GM10266 (cell line): ENCODE results near the gene COPG2.
"Not testable (repeated sequence)": the region's sequence is repeated elsewhere in the genome, so short reads cannot be mapped to it uniquely, and the experiment has no call there.

ENCODE experiments used
- DNase-seq: peaks from one replicate; pipeline ENCODE4 v3.0.0; 2012; ENCODE audit errors: extremely low spot score
- TF ChIP-seq, protein P1 (sequence below): IDR thresholded peaks from 2 replicates; pipeline ENCODE4 v1.5.1; 2012; ENCODE audit warnings: mild to moderate bottlenecking, low read depth; ENCODE audit not compliant: control insufficient read depth, insufficient read depth; ENCODE audit errors: missing control alignments

The COPG2 gene

DNA sequence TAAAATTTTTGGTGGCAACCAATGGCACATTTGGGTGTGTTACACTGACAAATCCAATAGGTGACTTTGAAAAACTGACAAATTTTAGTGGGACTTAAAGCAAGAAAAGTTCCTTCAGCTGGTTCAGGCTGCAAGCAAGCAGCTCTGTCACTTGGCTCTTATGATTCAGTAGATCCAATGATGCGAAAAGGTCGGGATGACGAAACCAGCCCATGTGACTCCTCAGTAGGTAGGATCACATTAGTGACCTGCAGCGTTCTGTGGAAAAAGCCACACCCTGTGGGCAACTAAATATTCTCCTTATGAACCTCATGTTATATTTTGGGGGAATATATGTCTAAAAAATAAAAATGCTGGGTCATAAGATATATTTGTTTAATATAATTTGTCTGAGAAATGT lies 31.1 kb upstream of the COPG2 start:
- TF ChIP-seq, protein P1, sequence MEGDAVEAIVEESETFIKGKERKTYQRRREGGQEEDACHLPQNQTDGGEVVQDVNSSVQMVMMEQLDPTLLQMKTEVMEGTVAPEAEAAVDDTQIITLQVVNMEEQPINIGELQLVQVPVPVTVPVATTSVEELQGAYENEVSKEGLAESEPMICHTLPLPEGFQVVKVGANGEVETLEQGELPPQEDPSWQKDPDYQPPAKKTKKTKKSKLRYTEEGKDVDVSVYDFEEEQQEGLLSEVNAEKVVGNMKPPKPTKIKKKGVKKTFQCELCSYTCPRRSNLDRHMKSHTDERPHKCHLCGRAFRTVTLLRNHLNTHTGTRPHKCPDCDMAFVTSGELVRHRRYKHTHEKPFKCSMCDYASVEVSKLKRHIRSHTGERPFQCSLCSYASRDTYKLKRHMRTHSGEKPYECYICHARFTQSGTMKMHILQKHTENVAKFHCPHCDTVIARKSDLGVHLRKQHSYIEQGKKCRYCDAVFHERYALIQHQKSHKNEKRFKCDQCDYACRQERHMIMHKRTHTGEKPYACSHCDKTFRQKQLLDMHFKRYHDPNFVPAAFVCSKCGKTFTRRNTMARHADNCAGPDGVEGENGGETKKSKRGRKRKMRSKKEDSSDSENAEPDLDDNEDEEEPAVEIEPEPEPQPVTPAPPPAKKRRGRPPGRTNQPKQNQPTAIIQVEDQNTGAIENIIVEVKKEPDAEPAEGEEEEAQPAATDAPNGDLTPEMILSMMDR = no peak
- no peak for DNase-seq

GRCh38 chr7:130697820-130698219 lies 29.3 kb upstream of the COPG2 start:
- TF ChIP-seq, protein P1 = no peak
- no peak for DNase-seq

DNA sequence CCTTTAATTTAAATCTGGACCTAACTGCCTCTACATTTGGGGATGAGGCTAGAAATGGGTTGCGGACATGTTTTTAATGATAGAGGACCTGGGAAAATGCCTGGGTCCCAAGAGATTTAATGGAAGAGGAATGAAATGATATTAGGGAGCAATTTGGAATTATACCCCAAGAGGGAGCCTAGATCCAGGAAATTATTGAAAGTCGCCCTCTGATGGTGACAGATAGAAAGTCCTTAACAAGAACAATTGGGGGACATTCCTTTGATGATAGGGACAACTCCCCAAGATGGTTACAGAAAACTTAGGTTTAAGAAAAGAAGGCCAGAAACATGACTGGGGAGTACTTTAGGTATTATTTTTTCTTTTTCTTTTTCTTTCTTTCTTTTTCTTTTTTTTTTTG lies 27.3 kb upstream of the COPG2 start:
- peak; percentile 38 for DNase-seq
- TF ChIP-seq, protein P1 = peak; percentile 57

DNA sequence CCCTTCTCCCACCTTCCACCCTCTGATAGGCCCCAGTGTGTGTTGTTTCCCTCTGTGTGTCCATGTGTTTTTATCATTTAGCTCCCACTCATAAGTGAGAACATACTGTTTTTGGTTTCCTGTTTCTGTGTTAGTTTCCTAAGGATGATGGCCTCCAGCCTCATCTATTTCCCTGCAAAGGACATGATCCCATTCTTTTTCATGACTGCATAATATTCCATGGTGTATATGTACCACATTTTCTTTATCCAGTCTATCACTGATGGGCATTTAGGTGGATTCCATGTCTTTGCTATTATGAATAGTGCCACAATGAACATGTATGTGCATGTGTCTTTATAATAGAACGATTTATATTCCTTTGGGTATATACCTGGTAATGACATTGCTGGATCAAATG lies 23.8 kb upstream of the COPG2 start:
- DNase-seq = not testable (repeated sequence)

DNA sequence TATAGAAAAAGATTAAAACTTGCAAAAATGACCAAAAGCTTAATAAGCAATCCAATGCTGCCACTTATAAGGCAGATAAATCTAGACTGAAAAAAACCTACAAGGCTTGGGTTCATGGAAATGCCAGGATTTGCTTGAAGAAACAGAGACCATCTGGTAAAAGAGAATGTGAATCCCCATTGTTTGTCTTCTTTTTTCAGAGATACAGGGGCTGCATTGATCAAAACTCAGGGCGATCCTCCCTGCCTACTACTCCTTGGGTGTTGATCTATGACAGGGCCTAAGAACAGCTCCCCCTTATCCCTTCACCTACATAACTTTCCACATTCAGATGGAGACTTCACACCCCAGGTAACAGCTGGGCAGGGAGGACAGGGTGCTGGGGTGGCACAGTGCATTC lies 21.1 kb upstream of the COPG2 start:
- TF ChIP-seq, protein P1 = no peak
- DNase-seq = no peak

- TF ChIP-seq, protein P1 = no peak
- DNase-seq = no peak
These were observed 14.5 kb upstream of the COPG2 start for GRCh38 chr7:130683026-130683425.

DNA sequence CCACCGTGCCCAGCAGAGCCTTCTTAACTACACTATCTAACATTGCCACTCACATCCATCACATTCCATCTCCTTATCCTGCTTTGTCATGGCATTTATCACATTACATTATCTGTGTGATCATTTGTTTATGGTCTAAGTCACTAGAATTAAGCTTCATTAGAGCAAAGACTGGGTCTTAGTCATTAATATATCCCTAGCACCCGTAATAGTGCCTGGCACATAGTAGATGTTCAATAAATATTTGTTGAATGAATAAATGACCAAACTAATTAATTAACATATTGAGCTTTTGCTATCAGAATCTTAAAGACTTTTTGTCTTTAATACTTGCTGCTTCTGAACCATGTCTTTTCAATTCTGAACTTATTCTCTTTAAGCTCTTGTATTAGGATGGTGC lies 5.9 kb upstream of the COPG2 start:
- no peak for DNase-seq

DNA sequence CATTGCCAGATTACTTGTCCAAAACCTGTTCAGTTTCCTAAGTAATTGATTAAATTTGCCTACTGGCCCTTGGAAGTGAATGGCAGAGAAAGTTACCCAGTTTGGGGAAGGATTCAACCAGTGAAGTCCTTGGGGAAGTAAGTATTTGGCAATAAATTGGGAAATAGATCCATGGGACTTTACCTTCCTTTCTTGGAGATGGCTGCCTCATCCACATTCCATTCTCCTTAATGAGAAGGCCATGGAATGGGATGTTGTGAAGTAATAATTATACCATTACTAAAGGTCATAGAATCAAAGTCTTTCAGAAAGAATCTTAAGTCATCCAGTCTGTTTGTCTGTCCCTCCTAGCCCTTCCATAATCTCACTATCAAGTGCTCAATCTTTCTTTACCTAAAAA lies 4.5 kb upstream of the COPG2 start:
- TF ChIP-seq, protein P1 = no peak

More for the DNA sequence above, 5.9 kb upstream of the COPG2 start:
- TF ChIP-seq, protein P1 = no peak

More for the DNA sequence above, 4.5 kb upstream of the COPG2 start:
- DNase-seq = no peak
